Neural cell (in vitro differentiated cells): Measurements from ENCODE around the gene DDN.

Experiments
- POLR2AphosphoS5 ChIP-seq: IDR thresholded peaks from 2 replicates; pipeline ENCODE4 v1.6.1; 2012
- RAD21 ChIP-seq: fragments of 450-650 bp; conservative IDR thresholded peaks from 2 replicates; pipeline ENCODE4 v1.6.1; 2014; ENCODE audit warnings: antibody characterized with exemption, mild to moderate bottlenecking, moderate library complexity
- TAF1 ChIP-seq: IDR thresholded peaks from 2 replicates; pipeline ENCODE4 v1.6.1; 2012; ENCODE audit warnings: low read depth

DNA sequence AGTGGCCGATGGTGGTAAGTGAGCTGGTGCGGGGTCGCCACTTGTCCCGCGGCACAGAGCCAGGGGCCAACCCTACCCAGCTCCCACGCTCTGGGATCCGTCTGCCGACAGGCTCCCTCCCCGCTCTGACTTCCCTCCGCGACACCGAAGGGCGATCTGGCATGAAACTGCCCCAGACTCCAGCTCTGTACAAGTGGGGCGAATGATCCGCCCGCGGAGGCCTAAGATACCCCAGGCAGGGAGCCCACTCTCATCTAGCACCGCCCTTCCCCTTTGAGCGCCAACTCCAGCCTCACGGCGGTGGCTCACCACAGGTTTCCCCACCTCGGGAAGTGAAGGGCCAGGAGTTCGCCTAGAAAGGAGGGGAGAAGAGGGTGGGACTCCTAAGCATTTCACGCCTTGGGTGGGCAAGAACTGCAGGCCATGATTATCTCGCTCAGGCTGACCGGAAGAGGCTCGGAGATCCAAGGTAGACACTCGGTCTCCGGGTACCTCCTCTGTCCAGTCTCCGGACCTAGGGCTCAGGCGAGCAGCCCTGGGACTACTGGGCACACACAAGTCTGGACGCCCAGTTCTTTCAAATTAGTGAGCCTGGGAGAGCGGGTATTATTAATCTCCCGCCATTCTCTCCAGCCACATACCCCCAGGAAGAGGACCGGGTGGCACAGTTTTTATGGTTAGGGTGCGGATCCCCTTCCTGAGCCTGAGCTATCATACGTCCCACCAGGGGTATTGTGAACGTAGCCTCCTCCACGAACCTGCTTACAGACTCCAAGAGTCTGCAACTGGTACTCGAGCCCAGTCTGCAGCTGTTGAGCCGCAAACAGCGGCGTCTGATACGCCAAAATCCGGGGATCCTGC lies 20.2 kb downstream of the DDN start:
- TF ChIP-seq RAD21 (no peak), TAF1 (no peak), POLR2AphosphoS5 (no peak)
